DMS 273 (cell line): ENCODE measurements around the gene MSX1.
A peak's percentile ranks its signal among the peaks of the same experiment; 100 is the strongest.

Source experiments
- DNase-seq: peaks from one replicate; lab custom pipeline; 2025; ENCODE audit not compliant: unreplicated experiment; lab: John Stamatoyannopoulos, UW

MSX1 gene

GRCh38 chr4:4840351-4840750, 19.1 kb upstream of the MSX1 start:
- no peak for DNase-seq

GRCh38 chr4:4841156-4841555, 18.3 kb upstream of the MSX1 start:
- DNase-seq = no peak

GRCh38 chr4:4842476-4843441, 16.7 kb upstream of the MSX1 start:
- DNase-seq = no peak

- no peak for DNase-seq
These were observed 15.7 kb upstream of the MSX1 start for GRCh38 chr4:4843635-4844291.

- DNase-seq = no peak
These were observed 14.4 kb upstream of the MSX1 start for GRCh38 chr4:4845027-4845426.

- no peak for DNase-seq
These were observed 12.5 kb upstream of the MSX1 start for GRCh38 chr4:4847011-4847410.

GRCh38 chr4:4848540-4848939, 10.9 kb upstream of the MSX1 start:
- no peak for DNase-seq

GRCh38 chr4:4849106-4849505, 10.4 kb upstream of the MSX1 start:
- no peak for DNase-seq

GRCh38 chr4:4849524-4850193, 9.8 kb upstream of the MSX1 start:
- DNase-seq = no peak

GRCh38 chr4:4851081-4851480, 8.4 kb upstream of the MSX1 start:
- no peak for DNase-seq

- no peak for DNase-seq
These were observed 7.6 kb upstream of the MSX1 start for GRCh38 chr4:4851906-4852305.

- no peak for DNase-seq
These were observed 6.7 kb upstream of the MSX1 start for GRCh38 chr4:4852591-4853362.

- no peak for DNase-seq
These were observed 6.1 kb upstream of the MSX1 start for GRCh38 chr4:4853371-4853823.

GRCh38 chr4:4853921-4854648, 5.4 kb upstream of the MSX1 start:
- DNase-seq = no peak

- no peak for DNase-seq
These were observed 4.7 kb upstream of the MSX1 start for GRCh38 chr4:4854649-4855295.

- DNase-seq = no peak
These were observed 4.0 kb upstream of the MSX1 start for GRCh38 chr4:4855301-4856070.

- peak; percentile 68 for DNase-seq
These were observed 3.1 kb upstream of the MSX1 start for GRCh38 chr4:4856071-4857000.
